Left renal pelvis (tissue), 4 donors: Measurements from ENCODE around the gene IL16. TPM values are rescaled to one million over a fixed set of nuclear protein-coding genes. Genes with fewer than 3 reads are reported as not detected.

Experiments
- DNase-seq, 4 donors: peaks; one replicate each; pipeline ENCODE4 v3.0.0-alpha.2; 2013; ENCODE audit warnings: low read depth in 4 of 4, low spot score in 3 of 4
- polyA plus RNA-seq, 4 donors: library from polyadenylated mRNA; unstranded; fragments of 120-200 nt; gene quantifications; one replicate each; pipeline ENCODE4 v1.2.1, GENCODE V29; 2013; ENCODE audit not compliant: insufficient read length in 4 of 4

IL16 gene
- polyA plus RNA-seq, 4 donors: 4.1 to 7.1 (median 5.6) TPM

DNA sequence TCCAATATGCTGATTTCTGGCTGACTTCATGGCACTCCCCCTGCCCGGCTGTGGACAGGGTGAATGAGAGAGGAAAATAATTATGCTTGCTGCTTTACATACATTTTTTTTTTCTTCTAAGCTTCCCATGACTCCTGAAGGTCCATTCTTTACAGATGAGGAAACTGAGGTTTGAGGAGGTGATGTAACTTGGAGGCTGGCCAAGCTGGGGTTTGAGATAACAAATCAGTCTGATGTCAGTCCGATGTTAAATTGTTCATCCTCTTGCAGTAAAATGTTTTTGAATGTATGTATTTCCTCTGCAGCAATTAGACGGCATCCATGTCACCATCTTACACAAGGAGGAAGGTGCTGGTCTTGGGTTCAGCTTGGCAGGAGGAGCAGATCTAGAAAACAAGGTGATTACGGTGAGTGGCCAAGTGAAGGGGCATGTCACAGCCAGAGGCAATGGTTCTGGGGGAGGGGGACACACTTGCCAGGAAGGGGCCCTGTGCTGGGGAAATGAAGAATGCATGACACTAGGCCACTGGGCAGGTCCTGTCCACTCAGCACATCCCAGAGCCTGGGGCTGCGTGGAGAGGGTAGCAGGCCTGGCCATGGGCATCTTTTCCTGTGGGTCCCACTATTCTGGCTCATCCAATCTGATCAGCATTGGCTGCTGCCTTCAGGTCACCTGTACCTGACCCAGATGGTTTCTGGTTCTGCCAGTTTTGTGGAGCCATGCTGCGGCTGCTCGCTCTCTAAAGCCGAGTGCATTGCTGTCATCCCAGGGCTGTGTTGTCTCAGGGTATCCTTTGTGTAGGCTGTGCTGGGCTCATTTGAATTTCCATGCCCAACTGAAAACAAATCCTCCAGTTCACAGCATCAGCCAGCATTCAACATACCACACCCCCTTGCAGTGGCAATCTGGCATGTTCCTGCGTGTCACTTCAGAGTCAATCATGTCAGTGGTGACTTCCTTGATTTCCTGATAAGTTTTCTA is 106.9 kb downstream of the IL16 start:
- DNase-seq: no peak

DNA sequence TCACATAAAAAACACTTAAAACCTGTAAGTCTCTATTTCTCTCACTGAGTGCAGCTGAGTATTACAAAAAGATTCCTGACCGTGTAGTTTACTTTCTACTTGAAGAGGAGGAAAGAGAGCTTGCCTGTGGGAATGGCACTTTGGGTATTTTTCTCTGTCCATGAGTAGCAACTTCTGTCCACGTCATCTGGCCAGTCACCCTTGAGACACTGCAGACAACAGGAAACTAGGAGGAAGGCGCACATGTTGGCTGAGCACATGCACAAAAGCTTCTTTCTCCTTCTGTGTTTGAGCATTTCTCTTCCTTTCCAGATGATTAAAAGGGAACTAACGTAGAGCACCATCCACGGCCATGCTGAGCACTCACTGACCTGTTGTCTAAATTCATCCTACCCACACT is 107.5 kb downstream of the IL16 start:
- no peak for DNase-seq

DNA sequence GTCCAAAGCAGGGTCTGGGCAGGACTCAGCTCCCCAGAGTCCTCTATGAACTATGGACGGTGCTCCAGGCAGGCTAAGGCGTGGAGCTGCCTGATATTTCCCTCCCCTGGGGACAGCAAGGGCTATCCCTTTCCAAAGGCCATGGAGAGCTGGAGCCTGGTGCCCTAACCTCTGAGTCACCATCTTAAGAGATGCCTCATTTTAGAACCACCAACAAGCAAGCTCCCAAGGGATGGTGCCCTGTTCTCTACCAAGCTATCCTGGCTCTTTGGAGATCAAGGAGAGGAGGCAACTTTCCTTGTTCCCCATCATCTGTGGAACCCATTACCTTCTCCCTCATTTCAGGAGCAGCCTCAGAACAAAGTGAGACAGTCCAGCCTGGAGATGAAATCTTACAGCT is 111.6 kb downstream of the IL16 start:
- no peak for DNase-seq

DNA sequence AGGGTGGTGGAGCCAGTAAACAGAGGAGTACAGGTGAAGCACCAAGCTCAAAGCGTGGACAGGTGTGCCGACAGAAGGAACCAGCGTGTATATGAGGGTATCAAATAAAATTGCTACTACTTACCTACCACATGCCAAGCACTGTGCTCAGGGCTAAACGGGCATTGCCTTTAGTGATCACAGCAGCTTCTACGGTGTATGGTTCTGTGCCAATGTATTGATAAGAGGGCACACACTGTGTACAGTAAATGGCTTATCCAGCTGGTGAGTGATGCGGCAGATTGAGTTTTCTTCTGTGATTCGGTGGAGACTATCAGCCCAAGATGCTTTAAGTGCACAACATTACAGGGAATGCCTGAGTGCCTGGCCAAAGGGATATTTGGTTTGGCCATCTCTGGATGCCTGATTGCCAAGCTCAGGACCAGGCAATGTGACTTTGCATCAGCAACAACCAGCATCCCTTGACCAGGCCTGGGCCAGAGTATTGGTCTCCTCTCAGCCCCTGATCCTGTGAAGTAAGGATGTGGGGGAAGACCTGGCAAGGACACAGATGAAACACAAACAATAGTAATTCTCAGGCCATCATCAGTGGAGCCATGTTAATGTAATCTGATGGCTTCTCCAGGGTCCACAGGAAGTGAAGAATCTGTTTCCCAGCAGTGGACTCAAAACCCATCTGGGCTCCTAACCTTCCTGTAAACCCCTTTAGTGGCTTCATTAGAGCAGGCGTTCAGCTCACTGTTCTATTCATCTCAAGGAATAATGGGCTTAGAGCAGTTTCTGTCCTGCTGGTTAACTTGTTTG is 113.2 kb downstream of the IL16 start:
- DNase-seq: no peak

DNA sequence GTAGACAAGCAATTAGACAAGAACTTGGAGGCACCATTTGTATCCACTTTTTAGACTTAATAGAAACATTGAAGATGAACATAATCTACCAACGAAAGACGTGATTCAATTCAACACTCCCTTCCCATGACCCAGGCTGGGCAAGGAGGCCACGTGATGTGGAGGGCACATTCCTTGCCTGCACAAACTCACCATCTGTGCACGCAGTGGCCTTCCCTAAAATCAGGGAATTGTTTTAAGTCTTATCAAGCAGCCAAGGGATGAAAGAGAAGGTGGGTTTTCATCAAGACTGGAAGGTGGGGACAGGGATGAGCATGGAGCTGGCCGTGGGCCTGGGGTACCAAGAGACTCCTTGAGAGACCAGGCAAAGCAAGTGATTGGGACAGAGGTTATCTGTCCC is 113.8 kb downstream of the IL16 start:
- no peak for DNase-seq

DNA sequence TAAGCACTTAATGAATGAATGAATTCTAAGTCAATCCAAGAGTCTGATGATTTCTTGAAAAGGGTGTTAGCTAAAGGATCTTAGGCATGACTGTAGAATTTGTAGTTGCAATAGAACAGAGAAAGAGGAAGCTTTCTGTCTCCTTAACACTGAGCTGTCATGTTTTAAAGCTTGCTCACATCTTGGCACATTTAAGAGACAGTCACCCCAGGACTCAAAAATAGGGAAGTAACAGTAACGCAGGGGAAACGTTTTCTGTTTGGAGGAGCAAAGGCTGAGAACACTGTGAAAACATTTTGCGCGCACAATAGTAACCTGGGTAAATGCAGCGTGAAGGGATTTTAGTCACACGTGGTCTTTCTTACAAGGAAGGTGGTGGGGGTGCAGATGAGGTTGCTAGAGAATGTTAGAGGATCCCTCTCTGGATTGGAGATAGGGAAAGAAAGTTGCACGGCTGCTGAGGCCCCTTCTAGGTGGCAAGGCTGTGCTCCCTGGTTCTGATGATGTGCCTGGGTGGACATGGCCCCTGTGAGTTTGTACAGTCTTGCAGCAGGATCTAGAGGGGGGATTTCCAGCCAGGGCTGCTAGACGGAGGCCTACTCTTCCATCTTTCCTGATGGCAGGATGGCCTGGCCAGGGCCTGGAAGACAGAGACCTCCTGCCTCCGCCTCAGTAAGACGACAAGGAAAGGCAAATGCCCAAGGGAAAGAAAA is 115.2 kb downstream of the IL16 start:
- DNase-seq: no peak

DNA sequence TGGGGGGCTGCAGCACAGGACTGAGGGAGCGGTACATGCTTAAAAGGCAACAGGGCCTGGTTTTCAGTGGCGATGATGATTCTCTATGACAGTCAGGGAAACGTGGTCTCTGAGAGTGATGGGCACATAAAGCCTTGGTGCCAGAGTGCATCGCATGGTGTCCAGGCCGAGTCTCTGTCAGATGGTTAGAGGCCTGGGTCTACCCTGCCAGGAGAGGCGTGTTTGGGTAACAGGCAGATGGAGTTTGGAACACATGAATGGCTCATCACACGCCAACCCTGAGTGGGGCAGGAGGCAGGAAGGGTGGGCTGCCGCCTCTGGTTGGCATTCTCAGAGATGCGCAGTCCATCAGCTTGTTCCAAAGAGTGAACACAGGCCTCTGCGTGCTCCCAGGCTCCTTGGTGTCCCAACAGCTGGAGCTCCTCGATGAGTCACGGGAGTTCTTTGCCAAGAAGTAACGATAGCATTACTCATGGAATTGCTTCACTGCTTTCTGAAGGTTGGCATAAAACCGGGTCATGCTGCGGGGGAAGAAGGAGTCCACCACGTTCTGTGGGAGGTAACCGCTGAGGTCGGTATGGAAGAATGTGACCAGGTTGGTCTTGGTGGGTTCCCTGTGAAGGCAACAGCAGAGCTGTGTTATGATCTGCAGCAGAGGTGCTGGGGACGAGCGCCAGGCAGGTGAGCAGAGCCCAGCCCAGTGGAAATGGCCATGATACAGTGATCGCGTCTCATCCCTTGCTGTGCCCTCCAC is 116.3 kb downstream of the IL16 start:
- no peak for DNase-seq

DNA sequence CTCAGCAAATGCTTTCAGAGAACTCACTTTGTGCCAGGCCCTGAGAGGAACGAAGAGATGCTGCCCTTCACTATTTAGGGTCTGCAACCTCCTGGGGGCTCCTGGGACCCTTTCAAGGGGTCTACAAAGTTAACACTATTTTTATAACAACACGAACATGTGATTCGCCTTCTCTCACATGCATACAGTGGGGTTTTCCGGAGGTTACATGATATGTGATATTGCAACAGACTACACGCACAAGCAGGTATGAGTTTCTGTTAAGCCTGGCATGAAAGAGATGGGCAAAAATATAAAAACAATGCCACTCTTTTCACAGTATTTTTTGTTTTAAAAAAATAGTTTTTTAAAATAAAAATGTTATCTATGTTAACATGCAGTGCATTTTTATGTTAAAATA is 117.0 kb downstream of the IL16 start:
- DNase-seq: no peak

DNA sequence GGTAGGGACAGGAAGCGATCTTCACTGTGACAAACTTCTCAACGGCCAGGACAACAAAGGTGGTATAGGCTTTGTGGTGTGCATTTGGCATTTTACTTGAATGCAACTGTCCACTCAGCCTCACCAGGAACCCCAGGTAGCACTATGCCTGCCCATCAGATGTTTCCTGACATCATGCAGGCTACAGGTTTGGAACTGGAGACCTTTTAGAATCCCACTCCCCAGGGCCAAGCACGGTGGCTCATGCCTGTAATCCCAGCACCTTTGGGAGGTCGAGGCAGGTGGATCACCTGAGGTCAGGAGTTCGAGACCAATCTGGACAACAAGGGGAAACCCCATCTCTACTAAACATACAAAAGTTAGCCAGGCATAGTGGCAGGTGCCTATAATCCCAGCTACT is 117.7 kb downstream of the IL16 start:
- DNase-seq: no peak

DNA sequence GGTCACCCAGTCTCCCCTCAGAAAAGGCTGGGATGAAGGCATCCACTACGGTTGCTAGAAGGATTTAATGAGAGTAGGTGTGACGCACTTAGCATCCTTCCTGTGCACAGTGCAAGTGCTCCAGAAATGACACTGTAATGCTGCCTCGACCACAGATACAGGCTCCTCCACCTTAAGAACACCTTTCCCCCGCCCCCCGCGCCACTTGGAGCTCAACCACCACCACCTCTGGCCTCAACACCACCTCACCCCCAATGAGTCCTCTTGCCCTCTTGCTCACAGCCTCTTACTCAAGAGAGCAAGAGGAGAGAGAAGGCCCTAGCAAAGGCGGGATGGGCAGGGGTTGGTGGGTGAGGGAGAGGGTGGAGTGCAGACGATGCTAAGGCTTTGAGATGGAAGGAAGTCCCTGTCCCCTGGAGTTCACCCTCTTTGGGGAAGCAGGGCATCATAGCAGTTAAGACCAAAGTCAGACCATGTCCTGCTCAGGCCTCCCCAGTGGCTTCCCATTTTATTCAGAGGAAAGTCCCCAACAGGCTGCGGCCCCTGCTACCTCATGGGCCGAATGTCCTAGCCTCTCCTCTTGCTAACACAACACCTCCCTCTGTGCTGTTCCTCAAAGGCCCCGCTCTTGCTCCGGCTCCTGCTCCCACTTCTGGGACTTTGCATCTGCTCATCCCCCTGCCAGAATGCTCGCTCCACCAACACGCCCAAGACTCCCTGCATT is 118.9 kb downstream of the IL16 start:
- no peak for DNase-seq

DNA sequence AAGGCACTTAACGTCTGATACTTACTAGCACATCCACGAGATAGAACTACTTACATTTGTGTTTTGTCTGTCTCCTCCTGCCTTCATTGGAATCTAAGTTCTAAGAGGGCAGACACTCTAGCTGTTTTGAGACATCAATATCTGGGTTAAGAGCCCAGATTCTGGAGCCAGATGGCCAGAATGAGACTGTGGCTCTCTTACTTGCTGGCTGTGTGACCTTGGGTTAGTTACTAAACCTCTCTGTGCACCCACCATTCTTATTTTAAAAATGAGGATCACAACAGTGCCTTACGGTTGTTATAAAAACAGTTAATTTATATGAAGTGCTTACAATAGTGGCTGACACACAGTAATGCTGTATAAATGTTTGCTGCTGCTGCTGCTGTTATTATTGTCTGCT is 119.6 kb downstream of the IL16 start:
- DNase-seq: no peak

DNA sequence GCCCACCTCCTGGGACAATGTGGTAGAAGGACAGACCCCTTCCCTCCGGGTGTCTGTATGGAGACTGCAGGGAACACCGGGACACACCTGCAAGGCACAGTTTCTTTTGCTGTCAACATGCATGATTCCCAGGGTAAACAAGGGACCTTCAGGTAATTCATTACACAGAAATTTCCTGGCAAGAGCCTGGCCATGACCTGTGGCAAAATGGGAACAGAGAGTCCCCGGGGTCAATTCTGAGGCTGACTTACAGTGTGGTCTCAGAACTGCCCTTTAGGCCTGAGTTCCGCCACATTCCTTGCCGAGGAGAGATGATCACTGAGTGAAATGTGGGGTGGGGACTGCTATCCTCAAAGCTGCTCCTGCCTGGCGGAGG is 121.0 kb downstream of the IL16 start:
- no peak for DNase-seq

DNA sequence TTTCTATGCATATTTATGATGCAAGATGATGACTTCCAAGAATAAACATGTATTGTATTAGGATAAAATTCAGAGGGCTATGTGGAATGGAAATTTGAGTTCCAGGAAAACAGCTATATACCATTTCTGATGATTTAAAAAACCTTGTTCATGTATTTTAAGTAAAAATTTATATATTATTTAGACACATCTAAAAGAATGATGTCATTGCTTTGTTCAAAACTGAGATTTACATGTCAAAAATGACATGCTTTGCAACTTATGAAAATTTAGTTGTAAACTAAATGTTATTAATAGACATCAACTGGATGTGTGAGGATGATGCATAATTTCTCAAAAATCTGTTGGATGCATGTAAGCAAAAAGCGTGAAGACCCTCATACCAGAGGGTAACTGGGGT is 125.0 kb downstream of the IL16 start:
- no peak for DNase-seq

DNA sequence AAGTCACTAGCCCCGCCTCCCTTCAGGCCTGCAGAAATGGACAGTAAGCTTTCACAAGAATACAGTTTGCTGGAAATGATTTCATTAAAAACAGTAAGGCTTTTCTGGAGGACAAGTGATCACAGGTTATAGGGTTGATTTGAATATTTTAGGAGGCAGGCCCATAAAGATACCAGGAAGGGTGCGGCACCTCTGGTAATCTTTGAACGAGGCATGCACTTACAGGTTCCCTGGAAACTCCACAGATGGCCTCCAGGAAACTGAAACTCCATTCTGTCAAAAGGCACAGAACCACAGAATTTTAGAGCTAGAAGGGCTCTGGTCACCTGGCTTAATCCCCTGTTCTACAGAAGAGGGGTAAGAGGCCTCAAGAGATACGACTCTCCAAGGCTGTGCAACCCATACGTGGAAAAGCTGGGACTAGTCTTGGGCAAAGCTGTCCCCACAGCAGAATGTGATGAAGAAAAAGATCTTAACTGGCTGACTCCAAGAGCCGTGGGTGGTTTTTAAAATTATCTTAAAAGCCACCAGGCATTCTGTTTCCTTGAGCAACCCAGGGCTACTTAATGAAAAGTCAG is 126.1 kb downstream of the IL16 start:
- DNase-seq: no peak

DNA sequence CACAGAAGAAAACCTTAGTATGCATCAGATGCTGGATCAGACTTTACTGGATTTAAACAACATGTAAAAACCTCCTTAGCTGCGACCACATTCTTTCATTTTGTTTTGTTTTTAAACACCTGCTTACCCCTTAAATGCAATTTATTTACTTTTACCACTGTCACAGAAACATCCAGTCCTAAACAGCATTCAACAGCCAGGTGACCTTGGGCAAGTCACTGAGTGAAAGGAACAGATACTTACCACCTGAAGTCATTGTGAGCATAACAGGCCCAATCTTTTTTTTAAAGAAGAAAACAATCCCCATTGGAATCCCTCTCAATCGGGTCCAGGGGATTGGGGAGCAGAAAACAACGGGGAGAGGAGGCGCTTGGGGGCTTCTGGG is 126.9 kb downstream of the IL16 start:
- no peak for DNase-seq

DNA sequence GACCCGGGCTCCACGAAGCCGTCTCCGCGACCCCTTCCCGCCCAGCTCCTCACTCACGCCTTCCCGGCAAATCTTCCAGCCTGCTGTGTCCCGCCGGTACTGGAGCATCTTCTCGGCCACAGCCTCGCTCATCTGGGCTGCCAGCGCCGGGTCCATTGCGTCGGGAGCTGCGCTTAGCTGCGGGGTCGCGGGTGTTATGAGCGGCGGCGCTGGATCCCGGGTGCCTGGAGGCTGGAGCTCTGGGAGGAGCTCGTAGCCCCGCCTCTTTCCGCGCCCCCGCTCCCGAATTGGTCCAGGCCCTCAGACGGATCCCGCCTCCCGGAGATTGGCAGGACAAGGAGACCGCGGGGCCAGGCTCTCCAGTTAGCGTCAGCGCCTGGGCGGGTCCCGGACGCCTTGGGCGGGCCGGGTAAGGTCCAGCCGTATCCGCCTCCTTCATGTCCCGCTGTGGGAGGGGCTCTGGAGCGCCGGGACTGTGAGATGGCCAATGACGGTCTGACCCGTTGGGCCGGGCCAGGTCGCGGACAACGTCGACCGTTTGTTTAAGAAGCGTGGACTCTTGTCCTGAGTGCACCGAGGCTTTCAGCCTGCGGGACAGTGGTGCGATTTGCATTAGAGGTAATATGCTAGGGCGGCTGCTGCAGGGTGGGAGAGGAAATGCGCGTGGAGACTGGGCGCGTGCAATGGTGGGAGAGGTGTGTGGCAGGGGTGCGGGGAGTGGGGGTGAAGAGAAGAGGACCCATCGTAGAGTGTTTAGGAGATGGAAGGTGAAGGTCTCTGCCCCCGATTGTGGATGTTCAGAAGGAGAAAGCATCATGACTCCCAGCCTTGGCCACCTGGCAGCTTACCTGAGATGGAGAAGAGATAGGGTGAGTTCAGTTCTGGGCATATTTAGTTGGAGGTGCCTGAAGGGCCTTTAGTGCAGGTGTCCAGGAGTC is 127.5 kb downstream of the IL16 start, which contains the start of gene STARD5:
Gene STARD5 (minus strand): TSS at position 198 of the 938 bp plus-strand sequence. CDS start 42 bp downstream, at position 156.
- peak; percentile 87 to 95 (median 93) for DNase-seq

DNA sequence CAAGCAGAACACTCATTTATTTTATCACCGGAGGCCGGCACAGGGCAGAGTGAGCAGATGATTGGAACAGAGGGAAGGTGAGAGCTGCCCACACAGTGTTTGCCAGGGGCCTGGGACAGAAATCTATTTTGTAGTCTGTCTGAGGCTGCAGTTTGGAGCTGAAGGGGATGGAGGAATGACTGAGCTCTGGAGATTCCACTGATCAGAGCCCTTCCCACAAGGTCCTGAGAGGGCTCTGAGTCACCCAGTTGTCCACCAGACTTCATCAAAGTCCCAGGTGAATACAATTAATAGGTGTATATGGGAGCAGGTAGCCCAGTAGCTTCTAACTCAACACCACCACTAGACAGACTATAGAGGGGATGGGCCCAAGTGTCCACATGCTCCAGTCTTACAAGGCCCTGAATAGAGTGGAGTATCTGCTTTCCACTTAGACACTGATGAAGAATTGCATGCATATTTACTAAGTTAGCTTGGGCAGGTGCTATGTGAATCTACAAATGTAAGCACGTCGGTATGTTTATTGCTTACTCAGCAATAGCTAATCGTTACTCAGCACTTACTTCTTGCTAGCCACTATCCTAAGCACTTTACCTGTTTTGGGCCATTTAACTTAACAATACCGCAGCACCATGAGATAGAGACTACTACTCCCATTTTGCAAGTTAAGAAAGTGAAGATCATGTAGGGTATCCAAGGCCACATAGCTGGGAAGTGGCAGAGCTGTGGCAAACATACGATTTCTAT is 130.0 kb downstream of the IL16 start:
- no peak for DNase-seq
